ENCODE data around the gene TAS2R42.

- TF ChIP-seq CTCF (conservative IDR thresholded peaks at IDR 0.05; ENCODE audit: low read length) (no peak), EZH2phosphoT487 (IDR thresholded peaks at IDR 0.05; ENCODE audit: borderline replicate concordance) (no peak)
Measured at GRCh38 chr12:11204173-11204572, 17.4 kb upstream of the TAS2R42 start.

Data from Loucy (cell line).